GM12875 (cell line): ENCODE results near the gene DIP2C.
"Not testable (repeated sequence)": the region's sequence is repeated elsewhere in the genome, so short reads cannot be mapped to it uniquely, and the experiment has no call there.

ENCODE experiments used
- H3K4me3 ChIP-seq: one replicate; pipeline ENCODE4 v1.5.1; 2011; ENCODE audit warnings: low read depth, low read length, control low read depth
- TF ChIP-seq, protein P1 (sequence below): IDR thresholded peaks from 2 replicates; pipeline ENCODE4 v1.5.1; 2011; ENCODE audit warnings: low read depth, mild to moderate bottlenecking, control low read depth, inconsistent platforms, low read length, moderate library complexity, borderline replicate concordance; ENCODE audit not compliant: insufficient read depth

DIP2C gene

GRCh38 chr10:649445-649797 lies 40.0 kb downstream of the DIP2C start:
- no peak overlapping the region for H3K4me3 ChIP-seq
- TF ChIP-seq, protein P1, sequence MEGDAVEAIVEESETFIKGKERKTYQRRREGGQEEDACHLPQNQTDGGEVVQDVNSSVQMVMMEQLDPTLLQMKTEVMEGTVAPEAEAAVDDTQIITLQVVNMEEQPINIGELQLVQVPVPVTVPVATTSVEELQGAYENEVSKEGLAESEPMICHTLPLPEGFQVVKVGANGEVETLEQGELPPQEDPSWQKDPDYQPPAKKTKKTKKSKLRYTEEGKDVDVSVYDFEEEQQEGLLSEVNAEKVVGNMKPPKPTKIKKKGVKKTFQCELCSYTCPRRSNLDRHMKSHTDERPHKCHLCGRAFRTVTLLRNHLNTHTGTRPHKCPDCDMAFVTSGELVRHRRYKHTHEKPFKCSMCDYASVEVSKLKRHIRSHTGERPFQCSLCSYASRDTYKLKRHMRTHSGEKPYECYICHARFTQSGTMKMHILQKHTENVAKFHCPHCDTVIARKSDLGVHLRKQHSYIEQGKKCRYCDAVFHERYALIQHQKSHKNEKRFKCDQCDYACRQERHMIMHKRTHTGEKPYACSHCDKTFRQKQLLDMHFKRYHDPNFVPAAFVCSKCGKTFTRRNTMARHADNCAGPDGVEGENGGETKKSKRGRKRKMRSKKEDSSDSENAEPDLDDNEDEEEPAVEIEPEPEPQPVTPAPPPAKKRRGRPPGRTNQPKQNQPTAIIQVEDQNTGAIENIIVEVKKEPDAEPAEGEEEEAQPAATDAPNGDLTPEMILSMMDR: no peak

DNA sequence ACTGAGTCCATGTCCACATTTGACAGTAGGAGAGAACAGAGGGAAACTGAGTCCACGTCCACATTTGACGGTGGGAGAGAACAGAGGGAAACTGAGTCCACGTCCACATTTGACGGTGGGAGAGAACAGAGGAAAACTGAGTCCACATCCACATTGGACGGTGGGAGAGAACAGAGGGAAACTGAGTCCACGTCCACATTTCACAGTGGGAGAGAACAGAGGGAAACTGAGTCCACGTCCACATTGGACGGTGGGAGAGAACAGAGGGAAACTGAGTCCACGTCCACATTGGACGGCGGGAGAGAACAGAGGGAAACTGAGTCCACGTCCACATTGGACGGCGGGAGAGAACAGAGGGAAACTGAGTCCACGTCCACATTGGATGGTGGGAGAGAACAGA lies 42.4 kb downstream of the DIP2C start:
- not testable (repeated sequence) for H3K4me3 ChIP-seq

DNA sequence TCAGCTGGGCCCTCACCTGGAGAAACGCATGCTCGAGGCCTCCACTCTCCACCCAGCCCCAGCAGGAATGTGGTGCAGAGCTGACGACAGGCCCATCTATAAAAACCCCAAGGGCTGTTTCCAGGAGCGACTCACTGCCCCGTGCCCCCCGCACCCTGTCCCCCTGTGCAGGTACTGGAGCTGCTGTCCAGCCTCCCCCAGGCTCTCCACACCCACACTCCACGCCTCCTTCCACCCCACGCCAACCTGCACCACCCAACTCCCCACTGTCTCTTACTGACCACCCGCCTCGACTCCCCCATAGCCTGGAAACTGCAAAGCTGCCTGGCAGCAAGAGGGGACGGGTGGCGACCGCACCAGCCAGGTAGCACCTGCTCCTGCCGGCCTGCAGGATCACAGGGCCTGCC lies 43.3 kb downstream of the DIP2C start:
- no peak overlapping the region for H3K4me3 ChIP-seq
- TF ChIP-seq, protein P1: no peak

DNA sequence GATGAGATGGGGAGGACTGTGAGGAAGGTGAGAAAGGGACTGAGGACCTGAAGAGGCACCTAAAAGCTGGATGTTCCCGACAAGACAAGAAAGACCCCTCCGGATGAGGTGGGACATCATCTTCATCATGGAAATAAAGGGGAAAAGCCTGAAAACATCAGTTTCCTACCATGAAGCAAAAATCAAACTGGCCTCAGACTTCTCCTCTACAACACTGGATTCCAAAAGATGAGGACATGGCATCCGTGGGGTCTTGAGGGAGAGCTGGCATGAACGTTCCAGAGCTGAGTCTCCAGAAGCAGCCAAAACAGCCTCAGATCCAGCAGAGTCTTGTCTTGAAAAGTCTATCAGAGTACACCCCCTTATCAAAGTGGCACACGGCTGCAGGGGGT lies 44.5 kb downstream of the DIP2C start:
- H3K4me3 ChIP-seq: no peak overlapping the region
- TF ChIP-seq, protein P1: no peak

DNA sequence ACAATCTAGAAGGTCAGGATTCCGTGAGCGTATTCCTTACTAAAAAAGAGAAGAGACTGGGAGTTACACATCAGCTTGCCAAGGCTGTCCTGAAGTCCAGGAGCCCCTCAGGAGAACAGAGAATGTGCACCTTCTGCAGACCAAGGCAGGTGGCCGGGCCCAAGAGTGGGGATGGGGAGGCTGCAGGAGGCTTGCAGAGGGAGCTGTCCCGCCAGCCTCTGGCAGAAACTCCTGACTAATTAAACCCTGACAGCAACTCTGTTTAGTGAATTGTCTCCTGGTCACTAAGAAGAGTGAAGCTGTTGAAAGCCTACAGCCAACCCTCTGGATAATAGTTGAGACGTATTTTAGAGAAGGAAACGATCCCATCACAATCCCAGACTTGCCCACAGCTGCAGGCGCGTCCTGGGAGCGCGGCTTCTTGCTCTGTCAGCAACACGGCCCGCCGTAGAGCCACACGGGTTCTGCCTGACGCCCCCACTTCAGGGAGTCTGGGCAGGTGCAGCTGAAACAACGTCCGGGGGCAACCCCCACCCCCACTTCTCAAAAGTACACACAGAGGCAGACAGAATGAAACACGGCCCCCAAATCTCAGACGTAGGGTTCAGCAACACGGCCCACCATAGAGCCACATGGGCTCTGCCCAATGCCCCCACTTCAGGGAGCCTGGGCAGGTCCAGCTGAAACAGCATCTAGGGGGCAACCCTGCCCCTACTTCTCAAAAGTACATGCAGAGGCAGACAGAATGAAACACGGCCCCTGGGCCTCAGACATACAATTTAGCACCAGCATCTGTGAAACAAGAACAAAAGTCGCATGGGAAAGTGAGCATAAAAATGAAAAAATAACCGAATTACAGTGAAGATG lies 45.2 kb downstream of the DIP2C start:
- TF ChIP-seq, protein P1: no peak
- no peak overlapping the region for H3K4me3 ChIP-seq

GRCh38 chr10:642186-642890 lies 47.1 kb downstream of the DIP2C start:
- H3K4me3 ChIP-seq: no peak overlapping the region
- TF ChIP-seq, protein P1: no peak

DNA sequence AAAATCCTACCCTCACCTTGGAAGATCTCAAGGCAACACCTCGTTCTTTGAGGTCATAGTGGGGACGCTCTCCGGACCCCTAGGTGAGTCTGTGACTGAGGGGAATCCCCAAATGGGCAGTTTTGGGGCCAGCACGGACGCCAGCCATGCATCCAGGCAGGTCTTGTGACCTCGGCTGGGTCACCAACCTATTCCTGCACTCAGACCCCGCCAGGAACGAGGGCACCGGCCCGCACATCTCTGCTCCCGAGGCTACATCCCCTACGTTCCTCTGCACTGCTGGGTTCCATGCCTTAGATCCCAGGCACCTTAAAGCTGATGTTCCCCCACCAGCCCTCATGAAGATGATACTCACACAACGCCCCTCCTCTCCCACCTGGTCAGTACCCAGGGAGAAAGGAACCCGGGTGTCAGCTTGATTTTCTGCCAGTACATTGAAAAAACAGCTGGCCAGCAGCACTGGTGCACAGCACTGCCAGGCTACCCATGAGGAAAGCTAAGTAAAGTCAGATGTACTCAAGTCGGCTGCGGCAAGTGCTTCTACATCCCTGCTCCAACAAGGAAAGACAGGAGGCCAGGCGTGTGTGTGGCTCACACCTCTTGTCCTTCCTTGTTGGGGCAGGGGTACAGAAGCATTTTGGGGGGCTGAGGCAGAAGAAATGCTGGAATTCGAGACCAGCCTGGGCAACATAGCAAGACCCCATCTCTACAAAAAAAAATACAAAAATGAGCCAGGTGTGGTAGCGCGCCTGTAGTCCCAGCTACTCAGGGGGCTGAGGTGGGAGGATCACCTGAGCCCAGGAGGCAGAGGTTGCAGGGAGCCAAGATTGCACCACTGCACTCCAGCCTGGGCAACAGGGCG lies 48.1 kb downstream of the DIP2C start:
- no peak overlapping the region for H3K4me3 ChIP-seq
- TF ChIP-seq, protein P1: no peak
